CD4-positive, alpha-beta T cell treated with Interleukin-15 for 4 hours (primary cell): ENCODE results near the gene ADAM12.
"Not testable (repeated sequence)": the region's sequence is repeated elsewhere in the genome, so short reads cannot be mapped to it uniquely, and the experiment has no call there.

Source experiments
- DNase-seq: peaks from one replicate; pipeline ENCODE4 v3.0.0-alpha.2; 2020; ENCODE audit warnings: low spot score

The ADAM12 gene

GRCh38 chr10:126262233-126262838 is 125.9 kb downstream of the ADAM12 start:
- no peak for DNase-seq

GRCh38 chr10:126259760-126260479 is 128.4 kb downstream of the ADAM12 start:
- DNase-seq = no peak

GRCh38 chr10:126256864-126257263 is 131.4 kb downstream of the ADAM12 start:
- DNase-seq = no peak

GRCh38 chr10:126255313-126255712 is 133.0 kb downstream of the ADAM12 start:
- no peak for DNase-seq

GRCh38 chr10:126253611-126253998 is 134.7 kb downstream of the ADAM12 start:
- DNase-seq = no peak

- DNase-seq = no peak
These were observed 135.2 kb downstream of the ADAM12 start for GRCh38 chr10:126252884-126253610.

- DNase-seq = no peak
These were observed 136.4 kb downstream of the ADAM12 start for GRCh38 chr10:126251778-126252407.

- DNase-seq = no peak
These were observed 137.6 kb downstream of the ADAM12 start for GRCh38 chr10:126250527-126251310.

- no peak for DNase-seq
These were observed 138.2 kb downstream of the ADAM12 start for GRCh38 chr10:126250045-126250444.

GRCh38 chr10:126247446-126247975 is 140.8 kb downstream of the ADAM12 start:
- no peak for DNase-seq

GRCh38 chr10:126246396-126246795 is 141.9 kb downstream of the ADAM12 start:
- not testable (repeated sequence) for DNase-seq

GRCh38 chr10:126245501-126245900 is 142.8 kb downstream of the ADAM12 start:
- no peak for DNase-seq

GRCh38 chr10:126243971-126244370 is 144.3 kb downstream of the ADAM12 start:
- DNase-seq = no peak

- no peak for DNase-seq
These were observed 145.0 kb downstream of the ADAM12 start for GRCh38 chr10:126243306-126243705.

GRCh38 chr10:126242397-126243260 is 145.6 kb downstream of the ADAM12 start:
- no peak for DNase-seq

- DNase-seq = no peak
These were observed 147.8 kb downstream of the ADAM12 start for GRCh38 chr10:126240483-126240882.

- no peak for DNase-seq
These were observed 148.4 kb downstream of the ADAM12 start for GRCh38 chr10:126239844-126240243.

- DNase-seq = no peak
These were observed 152.1 kb downstream of the ADAM12 start for GRCh38 chr10:126235979-126236851.
